PC-3 (cell line): ENCODE data around the gene ACOT11. TPM values are rescaled to one million over a fixed set of nuclear protein-coding genes. Genes with fewer than 3 reads are reported as not detected.
"Not testable (repeated sequence)": the region's sequence is repeated elsewhere in the genome, so short reads cannot be mapped to it uniquely, and the experiment has no call there.

Source experiments
- ATAC-seq: fragments of 200-7000 bp; cut with Tn5 transposase; 2 replicates; pipeline ENCODE4 v1.9.1; 2020; ENCODE audit warnings: mild to moderate bottlenecking, moderate library complexity
- BruUV-seq: library from RNA; stranded (reverse); fragments of 400-500 nt; replicated peaks from 2 replicates; lab custom pipeline; 2021; lab: Mats Ljungman, UMichigan
- CTCF ChIA-PET: fragments of 300-600 bp; sonication (Branson Sonifier 250); formaldehyde crosslinking; loops from one replicate; lab custom pipeline; 2022; ENCODE audit warnings: antibody characterized with exemption; lab: Charles Lee
- POLR2A ChIA-PET: fragments of 300-600 bp; sonication (Branson Sonifier 250); formaldehyde crosslinking; loops from one replicate; lab custom pipeline; 2022; ENCODE audit warnings: antibody characterized with exemption; ENCODE audit not compliant: unreplicated experiment; lab: Charles Lee
- DNase-seq: peaks from one replicate; pipeline ENCODE4 v3.0.0-alpha.2; 2015
- H2AFZ ChIP-seq: fragments of 300-600 bp; sonication (generic); 2 replicates; pipeline ENCODE4 v1.6.0; 2016; ENCODE audit warnings: antibody characterized with exemption, low read length
- H3F3A ChIP-seq: fragments of 300-600 bp; sonication (generic); one replicate; pipeline ENCODE4 v1.6.0; 2017; ENCODE audit warnings: antibody characterized with exemption, low read length, control low read depth, mild to moderate bottlenecking; ENCODE audit not compliant: unreplicated experiment
- H3K27ac ChIP-seq: fragments of 300-600 bp; sonication (generic); 2 replicates; pipeline ENCODE4 v1.5.1; 2016; ENCODE audit warnings: mild to moderate bottlenecking, low read length
- H3K27me3 ChIP-seq: fragments of 300-600 bp; sonication (generic); 2 replicates; pipeline ENCODE4 v1.6.1; 2016; ENCODE audit warnings: low read length, mixed read lengths
- H3K36me3 ChIP-seq: fragments of 300-600 bp; sonication (generic); 2 replicates; pipeline ENCODE4 v1.6.1; 2016; ENCODE audit warnings: low read depth, mixed run types, low read length, mixed read lengths
- H3K4me1 ChIP-seq: fragments of 300-600 bp; sonication (generic); 2 replicates; pipeline ENCODE4 v1.5.1; 2016; ENCODE audit warnings: low read length; ENCODE audit not compliant: insufficient read depth
- H3K4me2 ChIP-seq: fragments of 300-600 bp; sonication (generic); 2 replicates; pipeline ENCODE4 v1.6.0; 2016; ENCODE audit warnings: low read length
- H3K4me3 ChIP-seq: fragments of 300-600 bp; sonication (generic); 2 replicates; pipeline ENCODE4 v1.5.1; 2016; ENCODE audit warnings: mild to moderate bottlenecking, low read length, mixed read lengths
- H3K79me2 ChIP-seq: fragments of 300-600 bp; sonication (generic); 2 replicates; pipeline ENCODE4 v1.6.1; 2017; ENCODE audit warnings: low read length, mixed read lengths
- H3K9ac ChIP-seq: fragments of 300-600 bp; sonication (generic); 2 replicates; pipeline ENCODE4 v1.6.0; 2016; ENCODE audit warnings: mild to moderate bottlenecking, low read length
- H3K9me2 ChIP-seq: fragments of 300-600 bp; sonication (generic); replicated peaks from 2 replicates; pipeline ENCODE4 v1.6.1; 2016; ENCODE audit warnings: mixed run types, low read length, mixed read lengths
- H3K9me3 ChIP-seq: fragments of 300-600 bp; sonication (generic); 2 replicates; pipeline ENCODE4 v1.6.1; 2016; ENCODE audit warnings: low read length, mixed read lengths
- H4K20me1 ChIP-seq: fragments of 300-600 bp; sonication (generic); 2 replicates; pipeline ENCODE4 v1.6.1; 2016; ENCODE audit warnings: low read length, mixed read lengths
- EZH2 ChIP-seq: fragments of 300-600 bp; sonication (generic); IDR thresholded peaks from one replicate; pipeline ENCODE4 v1.6.1; 2017; ENCODE audit warnings: antibody characterized with exemption, mild to moderate bottlenecking, low read length; ENCODE audit not compliant: unreplicated experiment
- EZH2phosphoT487 ChIP-seq: fragments of 300-600 bp; sonication (generic); IDR thresholded peaks from 2 replicates; pipeline ENCODE4 v1.6.1; 2018; ENCODE audit warnings: mild to moderate bottlenecking, antibody characterized with exemption, low read length, borderline replicate concordance
- intact Hi-C: fragments of 100-400 bp; cut with micrococcal nuclease; formaldehyde crosslinking; loops from 2 replicates; pipeline ENCODE4 v1.9.0; 2023
- total RNA-seq: library from RNA; depleted of rRNA; stranded (reverse); fragments of >200 nt; gene quantifications from 2 replicates; pipeline ENCODE4 v1.2.3, GENCODE V29; 2014
- TF ChIP-seq, protein P1 (sequence below): fragments of 300-600 bp; sonication (generic); conservative IDR thresholded peaks from 2 replicates; pipeline ENCODE4 v1.5.1; 2017; ENCODE audit warnings: antibody characterized with exemption, low read depth, mild to moderate bottlenecking, low read length

The ACOT11 gene
- total RNA-seq, 1 experiment from 2014 or later: 5.0 TPM

DNA sequence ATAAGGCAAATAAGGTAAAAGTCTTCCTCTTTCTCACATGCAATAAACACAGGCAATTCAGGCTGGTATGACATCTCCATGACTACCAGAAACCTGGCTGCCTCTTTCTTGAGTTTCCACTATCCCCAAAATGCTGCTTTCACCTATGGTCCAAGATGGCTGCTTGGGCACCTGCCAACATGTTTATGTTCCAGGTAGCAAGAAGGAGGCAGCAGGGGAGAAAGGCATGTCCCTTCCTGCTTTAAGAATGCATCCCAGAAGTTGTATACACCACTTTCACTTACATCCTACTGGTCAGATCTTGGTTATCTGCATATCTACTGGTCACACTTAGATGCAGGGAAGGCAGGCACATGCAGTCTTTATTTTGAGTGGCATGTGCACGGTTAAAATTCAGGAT lies 19.4 kb upstream of the ACOT11 start:
- TF ChIP-seq EZH2phosphoT487 (no peak), EZH2 (no peak)
- TF ChIP-seq, protein P1, sequence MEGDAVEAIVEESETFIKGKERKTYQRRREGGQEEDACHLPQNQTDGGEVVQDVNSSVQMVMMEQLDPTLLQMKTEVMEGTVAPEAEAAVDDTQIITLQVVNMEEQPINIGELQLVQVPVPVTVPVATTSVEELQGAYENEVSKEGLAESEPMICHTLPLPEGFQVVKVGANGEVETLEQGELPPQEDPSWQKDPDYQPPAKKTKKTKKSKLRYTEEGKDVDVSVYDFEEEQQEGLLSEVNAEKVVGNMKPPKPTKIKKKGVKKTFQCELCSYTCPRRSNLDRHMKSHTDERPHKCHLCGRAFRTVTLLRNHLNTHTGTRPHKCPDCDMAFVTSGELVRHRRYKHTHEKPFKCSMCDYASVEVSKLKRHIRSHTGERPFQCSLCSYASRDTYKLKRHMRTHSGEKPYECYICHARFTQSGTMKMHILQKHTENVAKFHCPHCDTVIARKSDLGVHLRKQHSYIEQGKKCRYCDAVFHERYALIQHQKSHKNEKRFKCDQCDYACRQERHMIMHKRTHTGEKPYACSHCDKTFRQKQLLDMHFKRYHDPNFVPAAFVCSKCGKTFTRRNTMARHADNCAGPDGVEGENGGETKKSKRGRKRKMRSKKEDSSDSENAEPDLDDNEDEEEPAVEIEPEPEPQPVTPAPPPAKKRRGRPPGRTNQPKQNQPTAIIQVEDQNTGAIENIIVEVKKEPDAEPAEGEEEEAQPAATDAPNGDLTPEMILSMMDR: no peak
- ATAC-seq (no peak), DNase-seq (no peak)
- no TSS peak for BruUV-seq
- Histone ChIP-seq H3K9me2 (no peaks in the 10 kb centered on the region), H3K79me2 (no peaks in the 10 kb centered on the region), H3K9ac (no peak overlapping the region), H3K4me2 (no peak overlapping the region), H3K4me3 (no peak overlapping the region), H3K9me3 (no peaks in the 10 kb centered on the region), H3K27me3 (no peaks in the 10 kb centered on the region), H3K4me1 (no peaks in the 10 kb centered on the region), H3K27ac (no peak overlapping the region), H2AFZ (no peak overlapping the region), H3K36me3 (no peaks in the 10 kb centered on the region), H3F3A (no peaks in the 10 kb centered on the region), H4K20me1 (no peaks in the 10 kb centered on the region)
- CTCF ChIA-PET: no interaction called here
- POLR2A ChIA-PET: no interaction called here
- intact Hi-C loops: no loop called here

DNA sequence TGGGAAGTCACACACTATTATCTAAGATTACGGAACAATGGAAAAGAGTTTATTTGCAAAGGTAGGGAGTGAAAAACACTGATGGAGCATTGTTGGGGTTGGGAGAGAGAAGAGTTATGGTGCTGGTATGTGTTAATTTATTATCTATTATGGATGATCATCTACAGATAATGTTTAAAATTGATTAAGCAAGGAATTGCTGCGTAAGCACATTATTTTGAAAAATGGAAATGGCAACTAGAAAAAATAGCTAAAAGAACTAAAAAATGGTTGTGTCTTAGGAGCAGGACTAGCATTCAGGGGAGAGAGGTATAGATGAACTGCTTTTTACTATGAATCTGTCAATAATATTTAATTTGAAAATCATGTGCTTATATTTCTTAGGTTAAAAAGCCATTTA lies 16.0 kb upstream of the ACOT11 start:
- ChIA-PET CTCF (no interaction called here), POLR2A (no interaction called here)
- TF ChIP-seq, protein P1: no peak
- TF ChIP-seq EZH2: no peak
- TF ChIP-seq EZH2phosphoT487: no peak
- no peak overlapping the region for H3K4me2 ChIP-seq
- no peaks in the 10 kb centered on the region for H3K9me3 ChIP-seq
- H3K4me1 ChIP-seq: no peaks in the 10 kb centered on the region
- intact Hi-C loops: no loop called here
- no peak overlapping the region for H3K9ac ChIP-seq
- no peak overlapping the region for H2AFZ ChIP-seq
- BruUV-seq: no TSS peak
- no peaks in the 10 kb centered on the region for H3K36me3 ChIP-seq
- DNase-seq: no peak
- H3K27me3 ChIP-seq: no peaks in the 10 kb centered on the region; the same call in 1 of the 2 replicates
- H4K20me1 ChIP-seq: no peaks in the 10 kb centered on the region
- no peaks in the 10 kb centered on the region for H3F3A ChIP-seq
- H3K27ac ChIP-seq: no peak overlapping the region
- H3K4me3 ChIP-seq: no peak overlapping the region
- no peaks in the 10 kb centered on the region for H3K9me2 ChIP-seq
- no peak for ATAC-seq
- no peaks in the 10 kb centered on the region for H3K79me2 ChIP-seq

DNA sequence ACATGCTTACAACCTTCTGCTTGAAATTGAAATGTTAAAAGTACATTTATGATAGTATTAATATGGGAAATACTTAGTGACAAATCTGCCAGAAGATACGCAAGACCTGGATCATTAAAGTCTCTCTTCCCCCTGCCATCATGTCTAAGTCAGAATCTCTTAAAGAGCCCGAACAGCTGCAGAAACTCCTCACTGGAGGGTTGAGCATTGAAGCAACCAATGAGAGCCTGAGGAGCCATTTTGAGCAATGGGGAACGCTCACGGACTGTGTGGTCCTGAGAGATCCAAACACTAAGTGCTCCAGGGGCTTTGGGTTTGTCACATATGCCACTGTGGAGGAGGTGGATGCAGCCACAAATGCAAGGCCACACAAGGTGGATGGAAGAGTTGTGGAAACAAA lies 11.4 kb upstream of the ACOT11 start:
- CTCF ChIA-PET, H2AFZ ChIP-seq, H3K27me3 ChIP-seq, H3F3A ChIP-seq, H3K4me3 ChIP-seq, H3K4me1 ChIP-seq, H3K9me3 ChIP-seq, DNase-seq, H3K9me2 ChIP-seq, H3K36me3 ChIP-seq, BruUV-seq, H3K9ac ChIP-seq, POLR2A ChIA-PET, intact Hi-C loops, H4K20me1 ChIP-seq, H3K4me2 ChIP-seq, H3K79me2 ChIP-seq, H3K27ac ChIP-seq, ATAC-seq: not testable (repeated sequence)
